Small intestine (tissue), 7 donors: ENCODE results near the gene KLHL29. TPM values are rescaled to one million over a fixed set of nuclear protein-coding genes. Genes with fewer than 3 reads are reported as not detected.

ENCODE experiments used
- DNase-seq, 2 donors: peaks; one replicate each; pipeline versions ENCODE4 v3.0.0 to v3.0.0-alpha.2; 2013
- FAIRE-seq: peaks from 2 replicates; lab custom pipeline; 2012; peaks lifted over from hg19 to GRCh38; lab: Jason Lieb, UNC
- H3K27ac ChIP-seq, 3 donors: one replicate each; pipeline ENCODE4 v1.5.1; 2013; ENCODE audit warnings: low read length in 2 of 3, mild to moderate bottlenecking in 2 of 3, control low read depth in 1 of 3, inconsistent platforms in 1 of 3, low read depth in 1 of 3, moderate library complexity in 1 of 3
- H3K27me3 ChIP-seq, 3 donors: one replicate each; pipeline ENCODE4 v1.6.1; 2013; ENCODE audit warnings: low read length in 3 of 3, inconsistent platforms in 1 of 3; ENCODE audit not compliant: control insufficient read depth in 3 of 3, insufficient read depth in 3 of 3
- H3K36me3 ChIP-seq, 3 donors: one replicate each; pipeline ENCODE4 v1.6.1; 2013; ENCODE audit warnings: low read length in 3 of 3, inconsistent platforms in 1 of 3, low read depth in 1 of 3, mild to moderate bottlenecking in 1 of 3, moderate library complexity in 1 of 3; ENCODE audit not compliant: control insufficient read depth in 3 of 3, insufficient read depth in 2 of 3
- H3K4me1 ChIP-seq, 3 donors: one replicate each; pipeline ENCODE4 v1.6.1; 2013; ENCODE audit warnings: low read length in 2 of 3, inconsistent platforms in 1 of 3, low read depth in 1 of 3, mild to moderate bottlenecking in 1 of 3, moderate library complexity in 1 of 3; ENCODE audit not compliant: control insufficient read depth in 3 of 3, insufficient read depth in 2 of 3
- H3K4me3 ChIP-seq, 3 donors: one replicate each; pipeline ENCODE4 v1.5.1; 2013; ENCODE audit warnings: low read length in 3 of 3, control low read depth in 1 of 3, inconsistent platforms in 1 of 3, low read depth in 1 of 3, mild to moderate bottlenecking in 1 of 3, moderate library complexity in 1 of 3
- H3K9me3 ChIP-seq, 2 donors: one replicate each; pipeline ENCODE4 v1.6.1; 2013; ENCODE audit warnings: low read depth in 1 of 2, low read length in 1 of 2; ENCODE audit not compliant: control insufficient read depth in 2 of 2, insufficient read depth in 1 of 2
- WGBS, 3 donors: extraction: QIAGEN DNeasy Blood & Tissue Kit; methylation state at CpG; one replicate each; pipeline ENCODE4 v1.1.7; 2013; 5-methylcytosine and 5-hydroxymethylcytosine counted together
- polyA plus RNA-seq, 4 donors: library from polyadenylated mRNA; stranded (reverse) in 3 of 4; unstranded in 1 of 4; fragments of 200-250 nt in 3 of 4; fragments of 120-200 nt in 1 of 4; gene quantifications; one replicate each; pipeline versions ENCODE4 v1.2.1 to v1.2.3, GENCODE V29; 2013
- donor health status: healthy with polysubstance abuse.
- donor health status: control.
- donor health status: control.
- donor health status: Bipolar disorder and iron deficiency.
- donor health status: healthy.

The KLHL29 gene
- polyA plus RNA-seq, 4 donors = 0.22 to 2.7 (median 1.4) TPM

- WGBS, 3 donors = 88 to 90% (median 88%) methylated on average over 25 of the region's 25 CpGs
- Histone ChIP-seq H3K4me3 (no peak overlapping the region), H3K36me3 (no peaks in the 10 kb centered on the region), H3K9me3 (no peaks in the 10 kb centered on the region), H3K4me1 (no peaks in the 10 kb centered on the region), H3K27ac (no peak overlapping the region), H3K27me3 (no peaks in the 10 kb centered on the region)
- FAIRE-seq (no peak), DNase-seq (no peak)
These were observed 142.1 kb downstream of the KLHL29 start for GRCh38 chr2:23526835-23527790.

GRCh38 chr2:23528171-23528570 is 143.2 kb downstream of the KLHL29 start:
- no peak for FAIRE-seq
- no peak for DNase-seq
- no peaks in the 10 kb centered on the region for H3K9me3 ChIP-seq
- no peak overlapping the region for H3K4me3 ChIP-seq
- H3K4me1 ChIP-seq = no peaks in the 10 kb centered on the region
- no peaks in the 10 kb centered on the region for H3K36me3 ChIP-seq
- H3K27ac ChIP-seq = no peak overlapping the region
- WGBS, 3 donors = 91 to 94% (median 93%) methylated on average over 12 of the region's 12 CpGs
- H3K27me3 ChIP-seq = no peaks in the 10 kb centered on the region

- H3K36me3 ChIP-seq = no peaks in the 10 kb centered on the region
- DNase-seq = no peak
- no peaks in the 10 kb centered on the region for H3K27me3 ChIP-seq
- WGBS, 3 donors = 91 to 94% (median 94%) methylated on average over 11 of the region's 11 CpGs
- no peak overlapping the region for H3K27ac ChIP-seq
- no peak for FAIRE-seq
- H3K4me1 ChIP-seq = no peaks in the 10 kb centered on the region
- H3K9me3 ChIP-seq = no peaks in the 10 kb centered on the region
- no peak overlapping the region for H3K4me3 ChIP-seq
These were observed 143.7 kb downstream of the KLHL29 start for GRCh38 chr2:23528690-23529089.

- no peaks in the 10 kb centered on the region for H3K27me3 ChIP-seq
- no peak overlapping the region for H3K4me3 ChIP-seq
- 97 to 98% (median 97%) methylated on average over 11 of the region's 11 CpGs for WGBS, 3 donors
- H3K4me1 ChIP-seq = no peaks in the 10 kb centered on the region
- no peaks in the 10 kb centered on the region for H3K36me3 ChIP-seq
- H3K27ac ChIP-seq = no peak overlapping the region
- no peaks in the 10 kb centered on the region for H3K9me3 ChIP-seq
- FAIRE-seq (no peak), DNase-seq (no peak)
These were observed 144.7 kb downstream of the KLHL29 start for GRCh38 chr2:23529659-23530058.

- Histone ChIP-seq H3K36me3 (no peaks in the 10 kb centered on the region), H3K27me3 (no peaks in the 10 kb centered on the region), H3K4me3 (no peak overlapping the region), H3K27ac (no peak overlapping the region), H3K9me3 (no peaks in the 10 kb centered on the region), H3K4me1 (no peaks in the 10 kb centered on the region)
- DNase-seq (no peak), FAIRE-seq (no peak)
- WGBS, 3 donors = 83 to 88% (median 84%) methylated on average over 12 of the region's 12 CpGs
These were observed 145.4 kb downstream of the KLHL29 start for GRCh38 chr2:23530206-23530908.

- WGBS, 3 donors = 17 to 65% (median 21%) methylated on average over 5 of the region's 5 CpGs
- no peak for FAIRE-seq
- Histone ChIP-seq H3K4me3 (no peak overlapping the region), H3K27ac (no peak overlapping the region), H3K36me3 (no peaks in the 10 kb centered on the region), H3K9me3 (no peaks in the 10 kb centered on the region), H3K27me3 (no peaks in the 10 kb centered on the region), H3K4me1 (no peaks in the 10 kb centered on the region)
- DNase-seq = peak; percentile 30 to 46
These were observed 145.9 kb downstream of the KLHL29 start for GRCh38 chr2:23530909-23531276.

- no peaks in the 10 kb centered on the region for H3K4me1 ChIP-seq
- no peaks in the 10 kb centered on the region for H3K36me3 ChIP-seq
- H3K27ac ChIP-seq = no peak overlapping the region
- H3K27me3 ChIP-seq = no peaks in the 10 kb centered on the region
- H3K4me3 ChIP-seq = no peak overlapping the region
- FAIRE-seq (no peak), DNase-seq (no peak)
- 90 to 94% (median 90%) methylated on average over 11 of the region's 11 CpGs for WGBS, 3 donors
- H3K9me3 ChIP-seq = no peaks in the 10 kb centered on the region
These were observed 146.3 kb downstream of the KLHL29 start for GRCh38 chr2:23531280-23531679.

GRCh38 chr2:23531881-23532280 is 146.9 kb downstream of the KLHL29 start:
- Histone ChIP-seq H3K27me3 (no peaks in the 10 kb centered on the region), H3K27ac (no peak overlapping the region), H3K4me1 (no peaks in the 10 kb centered on the region), H3K9me3 (no peaks in the 10 kb centered on the region), H3K4me3 (no peak overlapping the region), H3K36me3 (no peaks in the 10 kb centered on the region)
- WGBS, 3 donors = 83 to 87% (median 85%) methylated on average over 8 of the region's 8 CpGs
- DNase-seq (no peak), FAIRE-seq (no peak)
